Panc1 (cell line): ENCODE data around the gene AP4E1. TPM values are rescaled to one million over a fixed set of nuclear protein-coding genes. Genes with fewer than 3 reads are reported as not detected.

Source experiments
- ATAC-seq: fragments of 200-7000 bp; cut with Tn5 transposase; 2 replicates; pipeline ENCODE4 v1.9.1; 2020; ENCODE audit warnings: mild to moderate bottlenecking, moderate library complexity
- BruUV-seq: library from RNA; stranded (reverse); fragments of 400-500 nt; replicated peaks from 2 replicates; lab custom pipeline; 2021; lab: Mats Ljungman, UMichigan
- CTCF ChIA-PET: fragments of 300-600 bp; sonication (Branson Sonifier 250); formaldehyde crosslinking; loops from one replicate; lab custom pipeline; 2022; ENCODE audit warnings: antibody characterized with exemption; lab: Charles Lee
- POLR2A ChIA-PET: fragments of 300-600 bp; sonication (Branson Sonifier 250); formaldehyde crosslinking; loops from one replicate; lab custom pipeline; 2022; ENCODE audit warnings: antibody characterized with exemption; lab: Charles Lee
- DNase-seq: peaks from one replicate; pipeline ENCODE4 v3.0.0-alpha.2; 2010; ENCODE audit warnings: low read depth, low spot score
- H3K27ac ChIP-seq: 2 replicates; pipeline ENCODE4 v1.5.1; 2011; ENCODE audit warnings: mild to moderate bottlenecking, low read length, inconsistent platforms
- H3K27me3 ChIP-seq: fragments of 200-500 bp; sonication (Bioruptor generic); 2 replicates; pipeline ENCODE4 v1.6.0; 2014; ENCODE audit warnings: low read length, inconsistent platforms; ENCODE audit not compliant: control insufficient read depth, insufficient read depth
- H3K36me3 ChIP-seq: fragments of 200-500 bp; sonication (Bioruptor generic); 2 replicates; pipeline ENCODE4 v1.5.1; 2014; ENCODE audit warnings: inconsistent platforms, mild to moderate bottlenecking, low read length, moderate library complexity; ENCODE audit not compliant: control insufficient read depth, insufficient read depth
- H3K4me1 ChIP-seq: 2 replicates; pipeline ENCODE4 v1.5.1; 2011; ENCODE audit warnings: inconsistent platforms, mild to moderate bottlenecking, low read length, moderate library complexity; ENCODE audit not compliant: control insufficient read depth, insufficient read depth
- H3K4me3 ChIP-seq, 2 experiments: 2 replicates each; pipeline ENCODE4 v1.5.1; 2011 to 2012; ENCODE audit warnings: low read depth in 2 of 2, low read length in 2 of 2, mild to moderate bottlenecking in 2 of 2, inconsistent platforms in 1 of 2, moderate library complexity in 1 of 2
- H3K9me3 ChIP-seq: fragments of 200-500 bp; sonication (Bioruptor generic); 2 replicates; pipeline ENCODE4 v1.5.1; 2014; ENCODE audit warnings: low read depth, mild to moderate bottlenecking, inconsistent platforms, low read length, moderate library complexity; ENCODE audit not compliant: control insufficient read depth, insufficient read depth
- CTCF ChIP-seq: fragments of 450-650 bp; IDR thresholded peaks from 2 replicates; pipeline ENCODE4 v1.5.1; 2017; ENCODE audit warnings: mild to moderate bottlenecking
- POLR2AphosphoS5 ChIP-seq: IDR thresholded peaks from 2 replicates; pipeline ENCODE4 v1.6.1; 2012; ENCODE audit warnings: mild to moderate bottlenecking, low read depth, low read length, moderate library complexity
- REST ChIP-seq, 2 experiments: IDR thresholded peaks; 2 replicates each; pipeline ENCODE4 v1.6.1; 2011 to 2012; ENCODE audit warnings: low read depth in 2 of 2, control low read depth in 1 of 2, low read length in 1 of 2, mild to moderate bottlenecking in 1 of 2, moderate library complexity in 1 of 2; ENCODE audit not compliant: insufficient read depth in 1 of 2
- SIN3A ChIP-seq: IDR thresholded peaks from 2 replicates; pipeline ENCODE4 v1.6.1; 2012; ENCODE audit warnings: low read depth, mild to moderate bottlenecking, low read length, moderate library complexity, borderline replicate concordance; ENCODE audit not compliant: insufficient read depth
- TCF7L2 ChIP-seq: IDR thresholded peaks from 2 replicates; pipeline ENCODE4 v1.6.1; 2011; ENCODE audit warnings: mild to moderate bottlenecking, low read depth, low read length, inconsistent platforms
- in situ Hi-C: cut with HindIII; loops from 2 replicates; pipeline ENCODE4 v1.10.0; 2016; ENCODE audit warnings: low sequenced_read_pairs, low pct_unique_long_range_greater_than_20kb
- intact Hi-C: fragments of 100-400 bp; cut with micrococcal nuclease; formaldehyde crosslinking; loops from one replicate; pipeline ENCODE4 v1.10.0; 2022; ENCODE audit not compliant: unreplicated experiment
- total RNA-seq: library from RNA; stranded (reverse); gene quantifications from one replicate; pipeline ENCODE4 v1.2.1, GENCODE V29; 2021; ENCODE audit not compliant: unreplicated experiment

AP4E1 gene
- total RNA-seq, 1 experiment from 2014 or later, result 13.6 TPM

GRCh38 chr15:50888054-50888453 lies 20.4 kb upstream of the AP4E1 start:
- DNase-seq, result no peak
- intact Hi-C loops (no loop called here), in situ Hi-C loops (no loop called here)
- POLR2A ChIA-PET, result no interaction called here
- no peak overlapping the region for H3K4me3 ChIP-seq
- no TSS peak for BruUV-seq
- H3K4me1 ChIP-seq, result peaks cover 7% of the 10 kb centered on the region; the same call in 1 of the 2 replicates
- H3K27me3 ChIP-seq, result no peaks in the 10 kb centered on the region
- no peak for ATAC-seq
- CTCF ChIA-PET, result interaction anchor here (0.6 kb wide), 1 partner anchor 156 kb away, joined by 6 read pairs; no protein-coding TSS in a partner anchor
- H3K36me3 ChIP-seq, result no peaks in the 10 kb centered on the region
- no peak overlapping the region for H3K27ac ChIP-seq
- no peaks in the 10 kb centered on the region for H3K9me3 ChIP-seq
- TF ChIP-seq SIN3A (no peak), REST (IDR thresholded peaks at IDR 0.05; ENCODE audit: insufficient read depth in 1 of 2, low read depth in 2 of 2, low read length in 1 of 2) (no peak), CTCF (no peak), TCF7L2 (no peak), POLR2AphosphoS5 (no peak)

- Histone ChIP-seq H3K27me3 (no peaks in the 10 kb centered on the region), H3K4me3 (no peak overlapping the region), H3K4me1 (peaks cover 6% of the 10 kb centered on the region; the same call in 1 of the 2 replicates), H3K36me3 (no peaks in the 10 kb centered on the region), H3K27ac (no peak overlapping the region), H3K9me3 (no peaks in the 10 kb centered on the region)
- ChIA-PET CTCF (no interaction called here), POLR2A (no interaction called here)
- ATAC-seq, result no peak
- no TSS peak for BruUV-seq
- no peak for DNase-seq
- intact Hi-C loops, result no loop called here
- no peak for TF ChIP-seq POLR2AphosphoS5
- no peak for TF ChIP-seq SIN3A
- no peak for TF ChIP-seq TCF7L2
- no peak for TF ChIP-seq CTCF
- TF ChIP-seq REST (IDR thresholded peaks at IDR 0.05; ENCODE audit: insufficient read depth in 1 of 2, low read depth in 2 of 2, low read length in 1 of 2), result no peak
- in situ Hi-C loops, result no loop called here
Measured at GRCh38 chr15:50889589-50889988, 18.9 kb upstream of the AP4E1 start.
